IMR-90 (cell line): ENCODE measurements around the gene PRDM13. TPM values are rescaled to one million over a fixed set of nuclear protein-coding genes. Genes with fewer than 3 reads are reported as not detected.

Source experiments
- ATAC-seq: fragments of 200-7000 bp; cut with Tn5 transposase; 2 replicates; pipeline ENCODE4 v1.9.1; 2020; ENCODE audit warnings: low read depth, mild to moderate bottlenecking, moderate library complexity
- BruUV-seq: library from RNA; stranded (reverse); fragments of 400-500 nt; replicated peaks from 2 replicates; lab custom pipeline; 2021; lab: Mats Ljungman, UMichigan
- CTCF ChIA-PET: fragments of 300-600 bp; formaldehyde crosslinking; extraction: SDS; loops from one replicate; lab custom pipeline; 2021; ENCODE audit warnings: antibody characterized with exemption; lab: Yijun Ruan, JAX
- POLR2A ChIA-PET: fragments of 300-600 bp; sonication (Branson Sonifier 250); formaldehyde crosslinking; loops from one replicate; lab custom pipeline; 2022; ENCODE audit warnings: antibody characterized with exemption; ENCODE audit not compliant: unreplicated experiment; lab: Charles Lee
- DNase-seq: peaks from one replicate; pipeline ENCODE4 v3.0.0; 2013
- H2AFZ ChIP-seq: replicated peaks from 2 replicates; pipeline ENCODE3; 2013; ENCODE audit warnings: low read length, mild to moderate bottlenecking; ENCODE audit not compliant: poor library complexity
- H2AK5ac ChIP-seq: 2 replicates; pipeline ENCODE4 v1.6.1; 2013; ENCODE audit warnings: low read depth, low read length, inconsistent platforms
- H2AK9ac ChIP-seq: replicated peaks from 2 replicates; pipeline ENCODE3; 2013; ENCODE audit warnings: mild to moderate bottlenecking, low read depth, low read length, moderate library complexity; ENCODE audit not compliant: poor library complexity
- H2BK120ac ChIP-seq: 2 replicates; pipeline ENCODE4 v1.6.1; 2013; ENCODE audit warnings: low read depth, low read length, inconsistent platforms
- H2BK15ac ChIP-seq: 3 replicates; pipeline ENCODE4 v1.6.1; 2013; ENCODE audit warnings: low read depth, low read length, inconsistent platforms
- H2BK20ac ChIP-seq: 2 replicates; pipeline ENCODE4 v1.6.1; 2013; ENCODE audit warnings: low read depth, mild to moderate bottlenecking, inconsistent platforms, low read length, moderate library complexity
- H2BK5ac ChIP-seq: 2 replicates; pipeline ENCODE4 v1.6.1; 2013; ENCODE audit warnings: mild to moderate bottlenecking, low read depth, low read length, inconsistent platforms; ENCODE audit not compliant: poor library complexity, severe bottlenecking
- H3K14ac ChIP-seq: replicated peaks from 2 replicates; pipeline ENCODE4 v1.6.1; 2013; ENCODE audit warnings: low read depth, low read length, inconsistent platforms
- H3K18ac ChIP-seq: 2 replicates; pipeline ENCODE4 v1.6.1; 2013; ENCODE audit warnings: low read depth, low read length, control low read depth
- H3K23ac ChIP-seq: 2 replicates; pipeline ENCODE4 v1.6.1; 2013; ENCODE audit warnings: low read depth, low read length, inconsistent platforms
- H3K27ac ChIP-seq: 2 replicates; pipeline ENCODE4 v1.5.1; 2013; ENCODE audit warnings: mild to moderate bottlenecking, control low read depth, low read length; ENCODE audit not compliant: insufficient read depth
- H3K27me3 ChIP-seq: 2 replicates; pipeline ENCODE4 v1.6.1; 2013; ENCODE audit warnings: low read length; ENCODE audit not compliant: control insufficient read depth, insufficient read depth
- H3K36me3 ChIP-seq: 2 replicates; pipeline ENCODE4 v1.6.1; 2013; ENCODE audit warnings: low read length, mixed read lengths; ENCODE audit not compliant: control insufficient read depth, insufficient read depth
- H3K4ac ChIP-seq: 2 replicates; pipeline ENCODE4 v1.6.1; 2013; ENCODE audit warnings: low read depth, low read length, inconsistent platforms
- H3K4me1 ChIP-seq: 2 replicates; pipeline ENCODE4 v1.6.1; 2013; ENCODE audit warnings: low read length, mixed read lengths; ENCODE audit not compliant: control insufficient read depth, insufficient read depth
- H3K4me2 ChIP-seq: 2 replicates; pipeline ENCODE4 v1.6.1; 2013; ENCODE audit warnings: low read depth, mild to moderate bottlenecking, control low read depth, low read length, moderate library complexity
- H3K4me3 ChIP-seq: 2 replicates; pipeline ENCODE4 v1.5.1; 2013; ENCODE audit warnings: low read depth, mild to moderate bottlenecking, control low read depth, low read length, moderate library complexity; ENCODE audit not compliant: insufficient read depth
- H3K56ac ChIP-seq: 2 replicates; pipeline ENCODE4 v1.6.1; 2013; ENCODE audit warnings: low read length, inconsistent platforms; ENCODE audit not compliant: insufficient read depth; ENCODE audit errors: extremely low read depth
- H3K79me1 ChIP-seq, 2 experiments: 2 replicates each; pipeline ENCODE4 v1.6.1; 2013; ENCODE audit warnings: low read length in 2 of 2, inconsistent platforms in 1 of 2, low read depth in 1 of 2
- H3K9ac ChIP-seq: 2 replicates; pipeline ENCODE4 v1.6.1; 2013; ENCODE audit warnings: low read depth, low read length, control low read depth
- H3K9me1 ChIP-seq: 2 replicates; pipeline ENCODE4 v1.6.1; 2013; ENCODE audit warnings: low read length, inconsistent platforms; ENCODE audit not compliant: insufficient read depth
- H3K9me3 ChIP-seq: 2 replicates; pipeline ENCODE4 v1.6.1; 2013; ENCODE audit warnings: low read length; ENCODE audit not compliant: control insufficient read depth, insufficient read depth
- H4K20me1 ChIP-seq: 2 replicates; pipeline ENCODE4 v1.6.1; 2013; ENCODE audit warnings: low read length, inconsistent platforms; ENCODE audit not compliant: insufficient read depth
- H4K5ac ChIP-seq: 2 replicates; pipeline ENCODE4 v1.6.1; 2013; ENCODE audit warnings: mild to moderate bottlenecking, low read depth, low read length, control low read depth
- H4K8ac ChIP-seq, 2 experiments: 2 replicates each; pipeline ENCODE4 v1.6.1; 2013; ENCODE audit warnings: low read depth in 2 of 2, low read length in 2 of 2, control low read depth in 1 of 2, inconsistent platforms in 1 of 2
- H4K91ac ChIP-seq: 2 replicates; pipeline ENCODE4 v1.6.1; 2013; ENCODE audit warnings: low read depth, low read length, inconsistent platforms; ENCODE audit not compliant: insufficient read depth
- CEBPB ChIP-seq: IDR thresholded peaks from 2 replicates; pipeline ENCODE4 v1.6.1; 2012; ENCODE audit warnings: low read depth, low read length, improper control_type of control experiment
- CHD1 ChIP-seq: IDR thresholded peaks from 2 replicates; pipeline ENCODE4 v1.6.1; 2012; ENCODE audit warnings: low read depth, low read length, improper control_type of control experiment
- CTCF ChIP-seq: conservative IDR thresholded peaks from 2 replicates; pipeline ENCODE4 v1.5.1; 2012; ENCODE audit warnings: mild to moderate bottlenecking, low read depth, low read length, improper control_type of control experiment
- ELK1 ChIP-seq: fragments of 150-350 bp; IDR thresholded peaks from 2 replicates; pipeline ENCODE4 v1.6.1; 2016; ENCODE audit warnings: low read depth, mild to moderate bottlenecking, low read length, moderate library complexity, borderline replicate concordance
- MAFK ChIP-seq: IDR thresholded peaks from 2 replicates; pipeline ENCODE4 v1.6.1; 2012; ENCODE audit warnings: low read depth, low read length, improper control_type of control experiment
- NFE2L2 ChIP-seq: fragments of 150-350 bp; IDR thresholded peaks from 2 replicates; pipeline ENCODE4 v1.6.1; 2016; ENCODE audit warnings: low read depth, mild to moderate bottlenecking, low read length
- RAD21 ChIP-seq: IDR thresholded peaks from 2 replicates; pipeline ENCODE4 v1.6.1; 2012; ENCODE audit warnings: low read length, improper control_type of control experiment
- RCOR1 ChIP-seq: IDR thresholded peaks from 2 replicates; pipeline ENCODE4 v1.6.1; 2012; ENCODE audit warnings: mild to moderate bottlenecking, low read length, improper control_type of control experiment; ENCODE audit not compliant: insufficient replicate concordance
- RFX5 ChIP-seq: IDR thresholded peaks from 2 replicates; pipeline ENCODE4 v1.8.0; 2012; ENCODE audit warnings: low read depth, mild to moderate bottlenecking, low read length, moderate library complexity
- SMC3 ChIP-seq: fragments of 150-350 bp; IDR thresholded peaks from 2 replicates; pipeline ENCODE4 v1.6.1; 2016; ENCODE audit warnings: low read depth, mild to moderate bottlenecking, antibody characterized with exemption, low read length, moderate library complexity
- WGBS, 2 experiments: methylation state at CpG; one replicate each; pipeline versions ENCODE4 v1.1.5 to v1.1.7; 2013; ENCODE audit warnings: missing lambda C conversion rate in 2 of 2; ENCODE audit not compliant: insufficient read length in 1 of 2; ENCODE audit errors: extremely low coverage in 2 of 2; 5-methylcytosine and 5-hydroxymethylcytosine counted together
- dilution Hi-C: fragments of 300-500 bp; cut with HindIII; formaldehyde crosslinking; loops from one replicate; pipeline ENCODE4 v1.14.3; 2018; ENCODE audit warnings: low sequenced_read_pairs; ENCODE audit not compliant: unreplicated experiment
- in situ Hi-C: fragments of 300-500 bp; cut with MboI; formaldehyde crosslinking; loops from 3 replicates; pipeline ENCODE4 v1.14.3; 2019; ENCODE audit warnings: low sequenced_read_pairs, inconsistent platforms, mixed read lengths
- intact Hi-C: fragments of 100-400 bp; cut with micrococcal nuclease; formaldehyde crosslinking; loops from 2 replicates; pipeline ENCODE4 v1.10.0; 2022
- polyA plus RNA-seq, 3 experiments: library from polyadenylated mRNA; depleted of rRNA; stranded (reverse); fragments of >200 nt; gene quantifications; 2 replicates each; pipeline ENCODE4 v1.2.3, GENCODE V29; 2012; ENCODE audit warnings: low replicate concordance in 1 of 3
- total RNA-seq: library from RNA; depleted of rRNA; stranded (reverse); fragments of >200 nt; gene quantifications from 2 replicates; pipeline ENCODE4 v1.2.3, GENCODE V29; 2012

PRDM13 gene
- total and polyA plus RNA-seq, 2 of the 4 experiments (the other 2 are of a cell fraction): not detected

DNA sequence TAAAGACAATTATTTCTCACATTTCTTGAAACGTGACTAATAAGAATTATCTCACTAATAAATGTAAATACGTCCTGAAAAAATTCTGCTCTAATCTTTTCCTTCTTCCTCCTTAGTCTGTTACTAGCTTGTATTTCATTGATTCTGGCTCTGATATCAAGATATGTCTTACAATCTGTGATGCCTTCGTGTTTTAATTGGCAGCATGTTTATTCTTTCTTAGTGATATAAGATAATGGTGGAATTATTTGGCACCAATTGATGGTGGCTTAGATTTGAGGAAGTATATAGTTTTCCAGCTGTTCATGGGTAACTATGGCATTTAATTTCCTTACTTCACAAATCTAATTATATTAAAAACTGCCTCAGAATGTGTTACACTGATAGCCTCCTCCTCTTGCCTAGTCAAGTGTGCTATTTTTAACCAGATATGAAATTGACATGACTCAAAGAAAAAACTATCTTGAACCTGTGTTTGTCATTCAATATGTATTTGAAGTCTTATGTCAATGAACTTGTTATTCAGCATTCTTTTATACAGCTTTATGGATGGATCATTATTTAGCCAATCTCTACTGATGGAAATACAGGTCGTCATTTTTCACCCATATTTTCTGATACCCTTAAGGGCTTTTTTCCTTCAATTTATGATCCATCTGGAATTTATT is 43.4 kb upstream of the PRDM13 start:
- Histone ChIP-seq H3K9ac (no peak overlapping the region), H2BK15ac (no peak overlapping the region), H3K79me1 (peaks cover 3 to 17% of the 10 kb centered on the region in 2 experiments; a peak in 3 of 4 replicates), H3K27me3 (no peaks in the 10 kb centered on the region), H3K14ac (no peak overlapping the region), H2BK5ac (no peak overlapping the region), H4K20me1 (peaks cover 9% of the 10 kb centered on the region; the same call in 1 of the 2 replicates), H3K36me3 (0 out of 2 replicates have a peak, but pooled peaks cover 2% of the 10 kb centered on the region), H2AFZ (no peak overlapping the region), H3K23ac (no peak overlapping the region), H3K4me3 (no peak overlapping the region), H2BK120ac (no peak overlapping the region), H3K4ac (no peak overlapping the region), H3K4me1 (no peaks in the 10 kb centered on the region), H3K27ac (no peak overlapping the region), H4K91ac (no peak overlapping the region), H2AK5ac (no peak overlapping the region), H4K5ac (no peak overlapping the region), H3K9me3 (no peaks in the 10 kb centered on the region), H3K9me1 (no peaks in the 10 kb centered on the region), H3K4me2 (no peak overlapping the region), H2BK20ac (no peak overlapping the region), H2AK9ac (no peak overlapping the region), H3K18ac (no peak overlapping the region), H3K56ac (no peak overlapping the region), H4K8ac (no peak overlapping the region)
- intact Hi-C loops: no loop called here
- no TSS peak for BruUV-seq
- dilution Hi-C loops: no loop called here
- DNase-seq: no peak
- ChIA-PET CTCF (no interaction called here), POLR2A (no interaction called here)
- ATAC-seq: no peak
- in situ Hi-C loops: no loop called here
- TF ChIP-seq SMC3 (no peak), RFX5 (no peak), RCOR1 (no peak), CHD1 (no peak), MAFK (no peak), RAD21 (no peak), CTCF (no peak), ELK1 (no peak), NFE2L2 (no peak), CEBPB (no peak)
- WGBS, 2 experiments: no CpG with 5 or more reads among the region's 4 CpGs
